HG03159 (cell line): ENCODE data around the gene DLST.

Source experiments
- ATAC-seq: cut with Tn5 transposase; IDR thresholded peaks from one replicate; pipeline ENCODE4 v1.9.1; 2021; ENCODE audit warnings: mild to moderate bottlenecking, moderate library complexity; ENCODE audit not compliant: unreplicated experiment

Gene DLST

GRCh38 chr14:74860899-74861733 lies 20.6 kb upstream of the DLST start:
- ATAC-seq, result no peak

DNA sequence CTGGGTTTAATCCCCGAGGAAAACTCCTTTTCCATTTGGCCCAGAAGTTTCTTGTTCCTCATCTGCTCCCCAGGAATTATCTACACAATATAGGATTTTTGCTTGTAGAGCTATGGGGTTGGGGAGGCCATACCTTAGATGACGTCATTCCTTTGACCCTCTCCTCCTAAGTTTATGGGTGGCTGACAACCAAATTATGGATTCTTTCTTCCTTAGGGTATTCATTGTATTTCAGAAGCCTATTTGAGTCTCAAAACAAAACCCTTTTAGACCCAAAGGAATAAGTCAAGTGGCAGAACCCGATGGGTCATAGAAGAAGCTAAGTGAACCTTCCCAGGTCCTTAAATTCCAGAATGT lies 20.0 kb upstream of the DLST start:
- no peak for ATAC-seq

- ATAC-seq, result no peak
Measured at GRCh38 chr14:74863274-74863673, 18.4 kb upstream of the DLST start.

DNA sequence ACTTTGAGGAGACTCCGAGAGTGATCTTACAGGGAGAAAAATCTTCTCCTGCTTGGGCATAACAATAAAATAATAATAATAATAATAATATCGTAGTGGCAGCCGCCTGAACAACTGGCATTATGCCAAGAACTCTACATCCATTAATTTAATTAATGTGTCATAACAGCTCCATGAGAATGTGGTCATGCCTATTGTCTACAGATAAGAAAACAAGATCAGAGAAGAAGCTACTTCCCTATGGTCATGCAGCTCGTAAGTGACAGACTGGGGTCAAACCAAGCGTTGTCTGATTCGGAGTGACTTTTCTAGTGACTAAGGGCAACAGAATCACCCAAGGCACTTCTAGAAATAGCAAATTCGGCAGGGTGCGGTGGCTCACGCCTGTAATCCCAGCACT lies 17.5 kb upstream of the DLST start:
- no peak for ATAC-seq

DNA sequence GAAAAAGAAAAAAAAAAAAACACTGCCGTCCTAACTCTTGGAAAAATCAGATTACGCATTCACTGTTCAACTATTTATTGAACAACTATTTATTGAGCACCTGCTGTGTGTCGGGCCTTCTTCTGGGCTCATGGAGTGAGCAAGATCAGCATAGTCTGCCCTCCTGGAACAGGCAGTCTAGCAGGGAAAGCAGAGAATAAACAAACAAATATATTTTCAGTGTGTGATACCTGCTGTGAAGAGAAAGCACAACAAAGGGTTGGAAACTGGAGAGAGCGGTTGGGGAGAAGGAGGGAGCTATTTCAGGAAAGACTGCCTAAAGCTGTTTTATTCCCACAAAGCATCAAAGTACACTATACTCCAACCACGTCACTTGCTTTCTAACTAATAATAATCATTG lies 16.6 kb upstream of the DLST start:
- ATAC-seq, result no peak

DNA sequence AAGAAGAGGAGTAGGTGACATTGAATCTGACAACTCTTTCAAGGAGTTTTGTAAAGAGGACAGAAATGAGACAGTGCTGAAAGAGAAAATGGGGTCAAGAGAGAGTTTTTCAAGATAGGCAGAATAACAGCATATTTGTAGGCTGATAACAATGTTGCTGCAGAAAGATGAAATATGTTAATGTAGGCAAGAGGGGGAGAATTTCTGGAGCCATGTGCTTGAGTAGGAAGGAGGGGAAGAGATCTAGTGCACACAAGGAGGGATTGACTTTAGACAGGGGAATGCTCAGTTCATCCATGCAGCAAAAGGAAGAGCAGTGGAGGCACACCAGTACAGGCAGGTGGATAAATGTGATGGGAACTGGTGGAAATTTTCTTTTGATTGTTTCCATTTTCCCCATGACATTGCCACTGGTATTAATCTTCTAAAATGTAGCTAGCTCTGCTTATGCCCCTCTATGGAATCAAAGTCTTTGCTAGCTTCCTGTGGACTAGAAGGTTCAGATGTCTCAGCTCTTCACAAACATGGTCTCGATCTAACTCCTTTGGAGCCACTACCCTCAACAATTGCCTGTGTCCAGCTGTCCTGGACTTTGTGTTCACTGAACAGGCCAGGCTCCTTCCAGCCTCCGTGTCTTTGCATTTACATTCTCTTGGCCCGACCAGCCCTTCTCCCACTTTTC lies 14.9 kb upstream of the DLST start:
- no peak for ATAC-seq

DNA sequence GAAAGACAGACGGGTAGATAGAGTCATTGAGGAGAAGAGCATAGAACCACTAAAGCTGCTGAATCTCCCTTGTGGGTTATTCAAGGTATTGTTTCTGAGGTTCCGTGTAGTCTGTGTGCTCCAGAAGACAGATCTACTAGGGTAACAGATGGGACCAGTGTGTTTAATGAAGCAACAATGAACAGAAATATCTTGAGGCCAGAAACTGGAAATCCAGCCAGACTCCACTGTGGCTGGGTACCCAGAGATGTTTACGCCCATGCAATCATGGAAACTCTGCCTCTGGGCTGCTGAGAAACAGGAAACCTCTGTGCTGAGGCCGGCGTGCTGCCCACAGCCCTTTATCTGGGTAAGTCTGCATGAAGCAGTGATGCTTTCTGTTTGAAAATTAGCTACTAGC lies 14.0 kb upstream of the DLST start:
- ATAC-seq, result no peak

DNA sequence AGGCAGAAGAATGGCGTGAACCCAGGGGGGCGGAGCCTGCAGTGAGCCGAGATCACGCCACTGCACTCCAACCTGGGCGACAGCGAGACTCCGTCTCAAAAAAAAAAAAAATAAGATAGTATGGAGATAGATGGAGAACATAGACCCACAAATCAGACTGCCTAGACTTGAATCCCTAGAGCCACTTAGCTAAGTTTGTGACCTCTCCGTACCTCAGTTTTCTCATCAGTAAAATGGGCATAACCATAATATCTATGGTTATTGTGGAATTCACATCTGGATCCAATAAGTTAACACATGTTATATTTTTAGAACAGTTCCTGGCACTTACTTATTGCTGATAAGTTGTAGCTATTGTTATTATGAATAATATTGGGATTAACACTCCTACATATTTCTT lies 13.0 kb upstream of the DLST start:
- ATAC-seq, result no peak

GRCh38 chr14:74871819-74872218 lies 9.9 kb upstream of the DLST start:
- no peak for ATAC-seq

GRCh38 chr14:74875204-74875603 lies 6.5 kb upstream of the DLST start:
- no peak for ATAC-seq

- no peak for ATAC-seq
Measured at GRCh38 chr14:74875941-74876913, 5.5 kb upstream of the DLST start, which contains the start of gene PROX2. TSS of gene PROX2 (minus strand) at chr14:74876145. CDS start at chr14:74863834, 12,311 bp downstream.

DNA sequence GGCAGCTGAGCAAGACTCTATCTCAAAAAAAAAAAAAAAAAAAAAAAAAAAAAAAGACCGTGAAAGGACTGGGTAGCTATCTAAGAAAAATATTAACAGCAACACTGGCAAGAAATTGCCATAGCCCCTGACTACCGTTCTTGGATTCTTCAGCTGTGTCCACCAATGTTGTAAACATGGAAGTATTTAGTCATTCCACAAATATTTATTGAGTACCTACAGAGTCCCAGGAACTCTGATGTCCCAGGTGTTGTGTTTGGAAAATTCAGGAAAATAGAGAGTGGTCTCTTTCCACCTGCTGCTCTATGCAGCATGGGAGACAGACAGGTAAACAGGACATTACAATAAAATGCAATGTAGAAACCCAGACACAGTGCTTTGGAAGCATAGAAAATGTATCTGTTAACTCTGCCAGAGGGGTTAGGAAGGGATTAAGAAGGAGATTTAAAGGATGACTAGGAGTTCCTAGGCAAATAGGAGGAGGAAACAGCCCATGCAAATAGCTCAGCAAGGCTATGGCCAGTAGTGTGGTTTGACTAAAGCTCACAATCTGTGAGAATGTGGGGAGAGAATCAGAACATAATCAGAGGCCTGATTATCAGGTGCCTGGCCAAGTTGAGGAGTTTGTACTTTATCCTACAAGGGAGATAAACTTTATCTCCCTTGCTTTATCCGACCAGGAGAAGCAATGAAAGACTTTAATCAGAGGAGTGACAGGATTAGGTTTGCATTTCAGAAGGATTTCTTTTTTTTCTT lies 2.1 kb upstream of the DLST start:
- no peak for ATAC-seq

DNA sequence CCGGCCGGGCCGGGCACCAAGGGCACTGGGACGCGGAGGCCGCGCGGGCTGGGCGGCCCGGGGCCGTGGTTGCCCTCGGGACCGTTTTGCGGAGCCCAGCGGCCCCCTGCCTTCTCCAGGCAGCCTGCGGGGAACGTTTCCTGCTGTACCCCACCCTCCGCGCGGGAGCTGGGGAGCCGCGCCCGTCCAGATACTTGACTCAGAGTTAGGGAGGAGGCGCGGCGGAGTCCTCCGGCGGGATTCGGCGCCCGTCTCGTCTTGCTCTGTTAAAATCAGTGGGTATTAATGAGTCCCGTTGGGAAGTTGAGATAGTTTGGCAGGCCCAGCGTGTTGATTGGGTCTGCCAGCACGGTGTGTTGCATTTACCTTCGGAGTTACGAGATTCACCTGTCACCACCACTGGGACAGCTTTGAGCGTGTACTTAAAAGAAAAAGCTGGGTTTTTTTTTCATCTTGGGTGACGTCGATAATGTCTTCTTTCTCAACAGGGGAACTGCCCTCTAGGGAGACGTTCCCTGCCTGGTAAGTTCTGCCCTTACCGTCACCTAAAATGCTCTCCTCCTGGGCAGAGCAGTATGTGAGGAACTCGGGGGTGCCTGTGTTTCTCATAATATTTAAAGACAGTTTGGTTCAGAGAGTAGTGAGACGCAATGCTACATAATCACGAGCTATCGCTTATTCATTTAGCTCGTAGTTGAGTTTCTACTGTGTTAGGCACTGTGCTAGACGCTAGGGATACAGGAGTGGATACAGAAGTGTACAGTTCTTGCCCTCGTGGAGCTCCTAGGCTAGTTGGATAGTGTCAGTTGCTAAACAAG lies 596 bp downstream of the DLST start:
- peak; percentile 45 for ATAC-seq

- ATAC-seq, result no peak
Measured at GRCh38 chr14:74886001-74886400, 4.3 kb downstream of the DLST start.

- no peak for ATAC-seq
Measured at GRCh38 chr14:74888164-74889158, 6.7 kb downstream of the DLST start.

DNA sequence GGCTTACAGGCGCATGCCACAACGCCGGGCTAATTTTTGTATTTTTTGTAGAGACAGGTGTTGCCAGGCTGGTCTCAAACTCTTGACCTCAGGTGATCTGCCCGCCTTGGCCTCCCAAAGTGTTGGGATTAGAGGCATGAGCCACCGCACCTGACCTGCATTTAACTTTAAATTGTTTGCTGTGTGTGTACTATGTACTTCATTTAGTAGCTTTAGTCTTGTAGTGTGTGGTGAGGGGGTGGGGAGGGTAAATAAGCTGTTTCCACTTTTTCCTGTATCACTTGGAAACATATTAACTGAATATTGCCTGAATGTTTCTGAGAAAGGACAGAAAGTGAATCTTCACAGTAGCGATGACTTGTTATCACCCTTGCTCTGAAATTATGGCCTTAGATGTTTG lies 8.5 kb downstream of the DLST start:
- no peak for ATAC-seq

- no peak for ATAC-seq
Measured at GRCh38 chr14:74891870-74892269, 10.2 kb downstream of the DLST start.

DNA sequence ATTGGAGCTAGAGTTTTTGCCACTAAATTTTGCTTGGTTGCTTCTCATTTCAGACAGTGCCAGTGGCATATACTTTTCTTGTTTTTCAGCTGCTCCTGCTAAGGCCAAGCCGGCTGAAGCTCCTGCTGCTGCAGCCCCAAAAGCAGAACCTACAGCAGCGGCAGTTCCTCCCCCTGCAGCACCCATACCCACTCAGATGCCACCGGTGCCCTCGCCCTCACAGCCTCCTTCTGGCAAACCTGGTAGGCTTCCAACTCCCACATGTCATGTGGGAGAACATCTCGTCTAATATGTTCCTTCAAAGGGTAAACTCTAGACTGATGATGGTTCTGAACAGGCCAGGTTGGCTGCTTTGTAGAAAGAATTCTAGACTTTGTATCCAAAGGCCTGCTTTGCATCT lies 11.0 kb downstream of the DLST start:
- no peak for ATAC-seq
